Measurements from ENCODE around the gene CELF4.

DNA sequence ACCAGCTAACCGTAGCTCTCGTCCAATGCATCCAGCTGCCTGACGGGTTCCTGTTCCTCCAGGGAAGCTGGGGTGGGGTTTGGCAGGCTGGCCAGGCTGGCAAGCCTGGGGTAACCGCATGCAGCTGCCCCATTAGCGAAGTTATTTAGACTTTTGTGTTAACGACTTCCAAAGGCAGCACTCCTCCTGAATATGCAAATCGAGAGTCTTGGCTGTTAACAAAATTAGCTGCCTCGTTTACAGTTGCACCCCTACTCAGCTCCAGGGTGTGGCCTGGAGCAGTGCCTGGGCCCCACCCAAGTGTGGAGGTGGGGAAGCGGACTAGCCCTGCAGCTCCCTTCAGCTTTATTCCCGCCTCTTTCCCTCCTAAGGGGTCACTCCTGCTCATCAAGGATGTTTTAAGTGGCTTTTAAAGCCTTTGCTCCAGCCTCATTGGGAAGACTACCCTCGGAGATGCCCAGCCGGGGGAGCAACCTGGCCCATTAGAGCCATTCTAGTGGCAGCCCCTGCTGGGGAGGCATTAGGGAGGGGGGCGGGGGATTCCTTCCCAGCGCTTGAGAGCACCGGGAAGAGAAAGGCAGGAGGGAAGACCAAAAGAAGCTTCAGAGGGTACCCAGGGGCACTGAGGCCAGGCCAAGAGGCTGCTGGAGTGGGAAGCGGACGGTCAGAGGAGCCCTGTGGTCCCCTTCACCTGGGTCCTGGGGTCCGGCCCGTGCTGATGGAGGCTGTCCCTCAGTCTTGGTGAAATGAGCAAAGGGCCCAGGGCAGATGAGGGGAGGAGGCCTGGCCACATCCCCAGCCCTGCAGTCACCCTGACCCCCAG is 204.1 kb downstream of the CELF4 start:
- TF ChIP-seq, protein P1, sequence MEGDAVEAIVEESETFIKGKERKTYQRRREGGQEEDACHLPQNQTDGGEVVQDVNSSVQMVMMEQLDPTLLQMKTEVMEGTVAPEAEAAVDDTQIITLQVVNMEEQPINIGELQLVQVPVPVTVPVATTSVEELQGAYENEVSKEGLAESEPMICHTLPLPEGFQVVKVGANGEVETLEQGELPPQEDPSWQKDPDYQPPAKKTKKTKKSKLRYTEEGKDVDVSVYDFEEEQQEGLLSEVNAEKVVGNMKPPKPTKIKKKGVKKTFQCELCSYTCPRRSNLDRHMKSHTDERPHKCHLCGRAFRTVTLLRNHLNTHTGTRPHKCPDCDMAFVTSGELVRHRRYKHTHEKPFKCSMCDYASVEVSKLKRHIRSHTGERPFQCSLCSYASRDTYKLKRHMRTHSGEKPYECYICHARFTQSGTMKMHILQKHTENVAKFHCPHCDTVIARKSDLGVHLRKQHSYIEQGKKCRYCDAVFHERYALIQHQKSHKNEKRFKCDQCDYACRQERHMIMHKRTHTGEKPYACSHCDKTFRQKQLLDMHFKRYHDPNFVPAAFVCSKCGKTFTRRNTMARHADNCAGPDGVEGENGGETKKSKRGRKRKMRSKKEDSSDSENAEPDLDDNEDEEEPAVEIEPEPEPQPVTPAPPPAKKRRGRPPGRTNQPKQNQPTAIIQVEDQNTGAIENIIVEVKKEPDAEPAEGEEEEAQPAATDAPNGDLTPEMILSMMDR (IDR thresholded peaks at IDR 0.05): no peak
- TF ChIP-seq SIN3A (IDR thresholded peaks at IDR 0.05; ENCODE audit: borderline replicate concordance, insufficient read depth, low read depth, low read length) (no peak), POLR2AphosphoS5 (IDR thresholded peaks at IDR 0.05; ENCODE audit: low read depth, low read length) (no peak), REST (IDR thresholded peaks at IDR 0.05; ENCODE audit: insufficient read depth in 1 of 2, low read depth in 2 of 2, low read length in 1 of 2) (no peak), TCF7L2 (IDR thresholded peaks at IDR 0.05; ENCODE audit: low read depth, low read length) (no peak)
